ENCODE measurements around the gene IER5L.
"Not testable (repeated sequence)": the region's sequence is repeated elsewhere in the genome, so short reads cannot be mapped to it uniquely, and the experiment has no call there.

IER5L gene

DNA sequence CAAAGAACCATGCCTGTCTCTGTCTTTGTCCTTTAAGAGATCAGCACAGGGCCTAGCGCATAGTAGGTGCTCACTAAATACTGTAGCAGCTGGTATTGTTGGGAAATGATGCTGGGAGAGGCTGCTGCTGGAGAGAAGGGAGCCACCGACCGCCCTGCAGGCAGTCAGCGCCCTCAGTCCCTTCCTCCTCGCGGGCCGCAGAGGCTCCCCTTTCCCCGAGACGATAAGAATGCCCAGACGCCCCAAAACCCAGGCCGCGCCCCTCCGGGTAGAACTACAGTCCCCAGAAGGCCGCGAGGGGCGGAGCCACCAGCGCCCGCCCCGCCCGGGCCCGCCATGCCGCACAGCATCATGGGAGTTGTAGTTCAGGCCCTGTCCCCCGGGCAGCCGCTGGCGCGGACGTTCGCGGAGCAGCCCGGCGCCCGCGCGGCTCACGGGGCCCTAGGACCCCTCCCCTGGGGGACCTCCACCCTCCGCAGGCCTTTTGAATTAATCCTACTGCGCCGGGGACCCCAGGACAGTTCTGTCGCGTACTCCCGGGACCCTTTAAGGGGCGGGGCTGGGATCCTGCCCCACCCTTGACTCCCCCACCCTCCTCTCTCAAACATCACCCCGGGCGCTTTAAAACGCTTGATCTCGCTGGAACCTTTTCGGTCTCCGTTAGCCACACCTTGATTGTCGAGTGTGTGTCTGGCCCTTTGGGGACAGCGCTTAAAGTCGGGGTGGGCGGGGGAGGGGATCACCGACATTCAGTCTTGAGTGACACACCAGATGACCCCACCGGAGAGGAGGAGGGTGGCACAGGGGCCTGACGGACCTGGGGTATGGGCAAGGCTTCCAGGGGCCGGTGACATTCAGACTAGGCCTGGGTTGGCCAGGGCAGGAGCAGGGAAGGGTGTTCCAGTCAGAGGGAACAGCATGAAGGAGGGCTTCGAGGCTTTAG, 24.8 kb upstream of the IER5L start:
- peak; percentile 70 for DNase-seq

- no peak for DNase-seq
Observed at GRCh38 chr9:129201866-129202265, 23.8 kb upstream of the IER5L start.

DNA sequence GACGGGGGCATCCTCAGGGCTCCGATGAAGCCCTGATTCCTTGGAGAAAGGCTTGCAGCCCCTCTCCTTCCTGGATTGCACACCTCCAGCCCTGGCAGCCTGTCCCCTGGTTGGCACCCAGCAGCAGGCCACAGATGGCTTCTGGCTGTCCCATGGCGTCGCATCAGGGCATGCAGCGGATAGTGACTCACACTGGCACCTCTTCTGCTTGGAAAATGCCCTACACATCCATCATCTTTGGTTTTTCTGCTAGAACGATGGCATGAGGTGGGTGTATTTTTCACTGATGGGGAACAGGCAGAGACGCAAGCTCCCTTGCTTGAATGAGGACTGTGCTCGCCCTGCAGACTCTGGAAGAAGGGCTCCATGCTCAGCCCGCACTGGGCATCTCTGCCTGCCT, 23.2 kb upstream of the IER5L start:
- no peak for DNase-seq

GRCh38 chr9:129200255-129200654, 22.2 kb upstream of the IER5L start:
- no peak for DNase-seq

GRCh38 chr9:129199044-129199435, 21.0 kb upstream of the IER5L start:
- DNase-seq: no peak

GRCh38 chr9:129198319-129199043, 20.4 kb upstream of the IER5L start:
- no peak for DNase-seq

DNA sequence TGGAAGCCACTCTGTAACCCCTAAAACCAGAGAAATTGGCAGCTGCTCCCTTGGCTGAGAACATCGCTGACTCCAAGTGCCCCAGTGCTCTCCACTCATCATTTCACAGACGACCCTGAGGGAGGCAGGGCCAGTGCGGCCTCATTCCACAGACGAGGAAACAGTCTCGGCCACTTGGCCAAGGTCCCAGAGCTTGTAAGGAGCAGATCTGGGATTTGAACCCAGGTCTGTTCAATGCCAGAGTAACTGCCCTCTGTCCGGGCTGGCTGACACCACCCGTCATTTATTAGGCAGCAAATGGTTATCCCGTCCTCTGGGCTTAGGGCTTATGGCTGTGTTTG, 19.9 kb upstream of the IER5L start:
- DNase-seq: no peak

DNA sequence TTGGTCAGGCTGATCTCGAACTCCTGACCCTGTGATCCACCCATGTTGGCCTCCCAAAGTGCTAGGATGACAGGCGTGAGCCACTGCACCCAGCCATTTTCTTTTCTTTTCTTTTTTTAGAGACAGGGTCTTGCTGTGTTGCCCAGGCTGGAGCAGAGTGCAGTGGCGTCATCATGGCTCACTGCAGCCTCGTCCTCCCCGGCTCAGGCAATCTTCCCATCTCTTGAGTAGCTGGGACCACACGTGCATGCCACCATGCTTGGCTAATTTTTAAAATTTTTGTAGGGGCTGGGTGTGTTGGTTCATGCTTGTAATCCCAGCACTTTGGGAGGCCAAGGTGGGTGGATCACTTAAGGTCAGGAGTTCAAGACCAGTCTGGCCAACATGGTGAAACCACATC, 19.0 kb upstream of the IER5L start:
- DNase-seq: not testable (repeated sequence)

DNA sequence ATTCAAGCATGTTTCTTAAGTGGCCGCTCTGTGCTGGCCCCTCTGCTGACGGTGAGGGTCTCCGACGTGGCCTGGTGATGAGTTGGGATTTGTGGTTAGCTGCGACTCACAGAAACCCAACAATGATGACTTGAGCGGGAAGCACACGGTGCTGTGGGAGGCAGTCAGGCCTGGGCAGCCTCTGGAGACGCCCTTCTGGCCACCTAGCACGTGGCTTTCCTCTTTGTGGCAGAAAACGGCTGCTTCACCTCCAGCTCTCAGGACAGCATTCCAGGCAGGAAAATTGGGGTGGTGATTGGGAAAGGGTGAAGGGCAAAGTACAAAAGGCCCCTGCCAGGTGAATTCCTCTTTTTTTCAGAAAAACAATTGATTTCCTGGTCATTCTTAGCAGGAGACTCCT, 17.5 kb upstream of the IER5L start:
- DNase-seq: no peak

- DNase-seq: no peak
Observed at GRCh38 chr9:129194221-129194620, 16.2 kb upstream of the IER5L start.

DNA sequence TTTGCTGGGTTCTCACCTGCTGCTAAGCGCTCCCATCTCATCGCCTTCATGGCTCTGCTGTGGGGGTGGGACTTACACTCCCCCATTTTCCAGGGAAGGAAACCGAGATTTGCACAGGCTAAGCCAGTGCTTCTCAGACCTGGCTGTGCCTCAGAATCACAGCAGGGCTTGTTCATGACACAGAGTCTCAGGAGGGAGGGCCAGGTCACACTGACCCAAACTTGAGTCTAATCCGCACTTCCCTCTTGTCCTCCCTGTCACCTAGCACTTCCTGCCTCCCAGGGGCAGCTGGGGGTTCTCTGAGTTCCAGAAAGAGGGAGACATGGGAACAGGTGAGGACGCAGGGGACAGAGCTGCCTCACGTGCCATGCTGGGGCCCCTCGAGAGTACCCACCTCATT, 15.6 kb upstream of the IER5L start:
- DNase-seq: no peak

- no peak for DNase-seq
Observed at GRCh38 chr9:129191234-129191633, 13.2 kb upstream of the IER5L start.

DNA sequence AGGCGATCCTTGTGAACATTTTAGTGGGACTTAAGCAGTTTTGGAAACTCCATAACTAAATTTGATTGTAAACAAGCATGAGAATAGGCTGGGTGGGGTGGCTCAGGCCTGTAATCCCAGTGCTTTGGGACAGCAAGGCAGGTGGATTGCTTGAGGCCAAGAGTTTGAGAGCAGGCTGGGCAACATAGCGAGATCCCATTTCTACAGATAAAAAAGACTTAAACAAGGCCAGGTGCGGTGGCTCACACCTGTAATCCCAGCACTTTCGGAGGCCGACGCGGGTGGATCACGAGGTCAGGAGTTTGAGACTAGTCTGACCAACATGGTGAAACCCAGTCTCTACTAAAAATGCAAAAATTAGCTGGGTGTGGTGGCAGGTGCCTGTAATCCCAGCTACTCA, 11.9 kb upstream of the IER5L start:
- DNase-seq: not testable (repeated sequence)

- no peak for DNase-seq
Observed at GRCh38 chr9:129187042-129187441, 9.0 kb upstream of the IER5L start.

DNA sequence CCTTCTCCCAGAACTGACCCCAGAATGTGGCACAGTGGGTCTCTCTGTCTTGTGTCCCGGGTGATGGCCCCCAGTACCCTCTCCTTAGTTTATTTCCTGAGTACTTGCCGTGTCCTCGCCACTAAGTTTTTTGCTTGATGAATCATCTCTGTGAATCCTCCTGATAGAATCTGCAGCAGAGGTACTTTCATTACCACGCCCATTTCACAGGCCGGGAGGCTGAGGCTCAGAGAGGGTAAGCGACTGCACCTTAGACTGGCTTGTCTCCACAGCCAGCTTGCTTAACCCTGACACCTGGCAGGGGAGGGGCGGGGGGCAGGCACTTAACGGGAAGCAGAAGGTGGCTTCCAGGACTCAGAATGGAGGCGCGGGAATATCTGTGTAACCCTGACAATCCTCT, 7.9 kb upstream of the IER5L start:
- DNase-seq: no peak

DNA sequence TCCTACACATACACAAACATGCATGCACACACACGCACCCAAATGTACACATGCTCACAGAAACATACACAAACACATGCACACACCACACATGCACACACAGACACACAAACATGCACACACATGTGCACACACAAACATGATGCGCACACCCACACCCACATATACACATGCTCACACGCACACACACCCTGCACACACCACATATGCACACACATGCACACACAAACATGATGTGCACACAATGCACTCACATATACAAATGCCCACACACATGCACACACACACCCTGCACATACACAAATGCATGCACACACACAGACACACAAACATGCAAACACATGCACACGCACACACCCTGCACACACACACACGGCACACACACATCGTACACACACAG, 7.3 kb upstream of the IER5L start:
- no peak for DNase-seq

GRCh38 chr9:129184596-129185122, 6.6 kb upstream of the IER5L start:
- DNase-seq: no peak

DNA sequence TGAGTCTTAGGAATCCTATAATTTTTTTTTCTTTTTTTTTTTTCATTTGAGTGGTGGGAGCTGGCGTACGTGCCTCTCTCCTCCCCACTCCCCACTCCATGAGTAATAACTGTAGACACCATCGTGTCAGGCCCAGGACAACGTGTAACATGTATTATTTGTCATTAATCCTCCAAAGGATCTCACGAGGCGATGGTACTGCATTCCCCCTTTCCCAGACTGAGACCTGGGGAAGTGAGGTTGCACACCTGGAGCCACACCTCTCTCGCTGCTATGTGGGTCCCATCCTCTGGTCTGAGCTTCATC, 6.1 kb upstream of the IER5L start:
- DNase-seq: no peak

DNA sequence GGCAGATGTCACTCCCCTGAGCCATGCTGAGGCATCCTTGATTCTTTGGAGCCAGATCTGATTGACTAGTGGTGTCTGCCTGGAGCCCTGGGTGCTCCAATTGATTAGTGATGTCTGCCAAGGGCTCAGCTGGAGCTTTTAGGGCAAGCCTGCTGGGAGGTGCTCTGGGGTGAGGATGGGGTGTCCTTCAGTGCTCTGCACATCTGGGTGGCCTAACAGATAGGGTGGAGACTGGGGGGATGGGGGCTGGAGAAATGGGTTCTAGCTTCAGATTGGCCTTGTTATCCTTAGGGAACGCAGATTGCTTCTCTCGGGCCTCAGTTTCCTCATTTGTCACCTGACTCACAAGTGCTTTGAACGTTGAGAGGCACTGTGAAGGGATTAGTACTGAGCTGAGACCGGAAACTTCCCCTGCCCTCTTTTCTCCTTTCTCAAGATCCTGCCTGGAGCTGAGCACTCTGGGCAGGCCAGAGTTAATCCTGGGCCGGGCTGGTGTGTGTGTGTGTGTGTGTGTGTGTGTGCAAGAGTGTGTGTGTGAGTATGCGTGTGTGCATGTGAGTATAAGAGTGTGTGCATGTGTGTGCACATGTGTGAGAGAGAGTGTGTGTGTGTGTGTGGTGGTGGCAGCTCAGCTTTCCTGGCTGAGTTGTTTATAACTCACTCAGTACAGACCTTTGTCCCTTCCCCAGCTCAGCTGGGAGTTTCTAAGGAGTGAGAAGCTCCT, 5.6 kb upstream of the IER5L start:
- DNase-seq: no peak

DNA sequence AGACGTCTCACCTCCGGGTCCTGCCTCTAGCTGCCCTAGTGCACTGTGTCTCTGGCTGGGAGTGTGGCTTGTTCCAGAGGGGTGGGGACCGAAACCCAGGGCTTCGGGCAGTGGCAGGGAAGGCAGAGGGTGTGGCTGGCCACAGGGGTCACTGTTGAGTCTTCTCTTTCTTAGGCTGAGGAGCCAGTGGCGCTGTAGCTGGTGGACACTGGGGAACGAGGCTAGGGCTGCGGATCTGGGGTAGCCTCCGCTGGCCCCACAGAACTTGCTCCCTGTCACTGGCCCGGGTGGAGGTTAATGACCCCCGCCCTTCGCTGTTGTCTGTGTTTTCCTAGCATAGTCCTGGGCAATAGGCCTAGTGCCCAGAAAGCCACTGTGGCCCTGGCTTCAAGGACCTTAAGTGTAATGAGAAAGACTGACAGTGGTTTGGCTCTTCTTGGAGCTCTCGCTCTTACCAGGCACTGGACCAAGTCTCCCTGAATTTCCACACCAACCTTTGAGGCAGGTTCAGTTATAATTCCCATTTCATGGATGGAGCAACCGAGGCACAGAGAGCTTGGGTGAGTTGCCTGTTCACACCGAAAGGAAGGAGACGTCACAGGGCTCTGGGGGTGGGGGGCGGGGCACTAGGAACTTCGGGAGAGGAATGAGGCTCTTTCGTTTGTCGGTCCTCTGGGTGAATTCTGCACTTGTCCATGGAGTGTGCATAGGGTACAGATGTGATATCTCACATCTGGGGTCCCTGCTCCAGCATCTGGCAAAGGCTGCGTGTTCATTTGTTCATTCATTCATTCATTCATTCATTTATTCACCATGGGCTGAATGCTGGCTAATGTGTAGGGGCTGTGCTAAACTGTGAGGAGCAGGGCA, 4.8 kb upstream of the IER5L start:
- DNase-seq: no peak

DNA sequence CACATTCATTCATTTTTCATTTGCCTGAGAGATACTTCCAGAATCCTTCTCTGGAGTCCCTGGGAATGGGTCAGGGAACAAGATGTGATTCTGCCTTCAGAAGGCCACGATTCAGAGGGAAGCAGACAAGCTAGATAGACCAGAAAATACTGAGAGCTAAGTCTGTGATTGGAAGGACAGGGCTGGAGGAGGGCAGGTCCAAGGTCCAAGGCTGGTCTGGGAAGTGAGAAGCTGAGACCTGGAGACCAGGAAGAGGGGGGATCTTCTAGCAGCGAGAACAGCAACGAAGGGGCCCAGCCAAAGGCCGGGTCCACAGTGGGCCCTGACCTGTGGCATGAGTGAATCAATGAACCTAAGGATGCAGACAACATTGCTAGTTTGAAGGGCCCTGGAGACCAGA, 4.1 kb upstream of the IER5L start:
- DNase-seq: no peak

DNA sequence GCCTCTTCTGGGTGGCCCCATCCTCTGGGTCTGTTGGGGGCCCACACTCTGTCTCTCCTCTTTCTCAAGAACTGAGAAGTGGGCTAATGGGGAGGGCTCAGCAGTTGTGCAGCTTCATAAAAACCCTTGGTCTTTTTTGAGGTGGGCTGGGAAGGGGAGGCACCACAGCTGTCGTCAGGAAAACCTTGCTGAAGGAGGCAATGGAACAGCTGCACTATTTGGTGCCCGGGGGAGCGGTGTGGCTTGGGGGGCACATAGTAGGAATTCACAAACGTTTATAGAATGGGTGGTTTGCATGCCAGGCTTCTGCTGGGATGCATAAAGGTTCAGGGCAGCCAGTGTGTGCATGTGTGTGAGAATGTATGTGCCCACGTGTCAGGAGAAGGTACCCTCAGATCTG, 3.2 kb upstream of the IER5L start:
- DNase-seq: no peak
